Glomerular visceral epithelial cell (primary cell): ENCODE data around the gene SEMA6A.

Source experiments
- DNase-seq: peaks from one replicate; pipeline ENCODE4 v3.0.0-alpha.2; 2016; ENCODE audit errors: extremely low spot score

The SEMA6A gene

DNA sequence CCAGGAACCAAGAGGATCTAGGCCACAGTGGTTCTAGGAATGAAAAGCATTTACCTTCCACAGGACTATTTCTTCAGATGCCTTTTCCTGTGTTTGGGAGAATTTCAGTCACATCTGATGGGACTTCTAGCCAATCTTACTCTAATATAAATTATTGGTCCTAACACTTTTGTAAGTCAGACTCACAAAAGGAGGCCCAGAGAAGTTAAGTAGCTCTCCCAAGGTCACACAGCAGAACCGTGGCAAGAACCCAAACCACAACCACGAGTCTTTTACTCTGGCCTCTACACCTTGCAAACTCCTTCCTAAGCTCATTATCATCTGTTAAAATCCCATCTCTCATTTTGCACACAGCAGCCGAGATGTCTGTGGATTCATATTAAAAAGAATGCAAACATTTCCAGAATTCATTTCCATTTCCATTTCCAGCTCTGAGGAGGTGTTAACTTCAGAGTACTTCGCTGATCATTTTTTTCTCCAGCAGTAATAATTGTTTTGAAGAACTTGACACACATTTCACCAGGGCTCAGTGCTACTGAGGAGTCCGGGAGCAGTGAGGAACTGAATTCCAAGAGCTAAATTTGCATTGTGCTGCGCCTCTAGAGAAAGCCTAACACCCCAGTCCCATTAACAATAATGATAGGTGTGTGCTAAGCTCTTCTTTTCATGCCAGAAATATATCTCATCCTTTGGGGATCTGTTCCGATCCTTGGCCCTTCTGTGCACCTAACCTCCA is 168.1 kb downstream of the SEMA6A start:
- no peak for DNase-seq

DNA sequence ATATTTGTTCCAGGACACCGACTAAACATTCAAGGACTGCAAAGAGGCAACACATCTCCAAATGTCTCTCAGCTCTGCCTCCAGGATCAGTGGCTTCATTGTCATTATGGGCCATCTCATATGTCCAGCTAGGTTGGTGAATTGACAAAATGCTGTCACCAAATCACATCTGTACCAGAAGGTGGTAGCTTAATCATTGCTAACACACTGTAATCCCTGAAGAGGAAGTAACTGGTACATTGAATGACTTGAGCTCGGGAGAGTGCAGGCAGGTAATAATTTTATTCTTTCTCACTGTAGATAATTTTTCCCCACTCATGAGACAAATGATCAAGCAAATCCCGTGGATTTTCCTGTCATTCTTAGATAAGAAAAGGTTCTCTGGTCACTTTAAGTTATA is 169.8 kb downstream of the SEMA6A start:
- no peak for DNase-seq

DNA sequence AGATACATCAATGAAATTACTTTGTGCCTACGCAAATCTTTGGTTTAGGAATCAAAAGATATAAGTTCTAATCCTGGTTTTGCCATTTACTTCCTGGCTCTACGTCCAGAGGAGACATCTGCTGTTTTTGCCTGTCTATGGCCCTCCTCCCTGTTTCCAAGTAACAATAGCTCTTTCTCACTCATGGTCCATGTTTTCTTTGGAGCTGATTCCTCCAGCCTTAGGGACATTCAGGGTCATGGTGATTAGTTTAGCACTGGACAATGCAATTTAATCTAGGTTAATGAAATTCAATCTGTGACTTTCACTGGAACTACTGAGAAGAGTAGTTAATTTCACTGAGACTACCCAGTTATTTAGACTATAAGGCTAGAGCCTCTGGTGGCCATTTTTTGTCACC is 170.6 kb downstream of the SEMA6A start:
- no peak for DNase-seq

DNA sequence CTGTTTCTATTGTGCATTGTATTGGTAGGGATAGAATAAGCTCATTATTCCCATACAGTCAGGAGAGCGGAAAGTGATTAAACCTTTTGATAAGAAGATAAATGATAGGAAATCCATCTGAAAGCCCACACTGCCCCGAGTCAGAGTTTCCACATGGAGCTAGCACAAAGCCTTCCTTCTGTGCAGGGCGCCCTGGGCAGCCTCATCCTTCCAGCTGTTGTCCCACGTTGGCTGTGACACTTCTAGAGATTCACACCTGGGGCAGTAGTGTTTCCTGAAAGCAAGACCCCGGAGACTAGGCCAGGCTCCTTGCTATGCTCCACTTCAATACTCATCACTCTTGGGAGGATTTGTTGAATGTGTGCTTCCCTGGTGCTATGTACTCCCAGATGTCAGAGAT is 172.4 kb downstream of the SEMA6A start:
- no peak for DNase-seq

DNA sequence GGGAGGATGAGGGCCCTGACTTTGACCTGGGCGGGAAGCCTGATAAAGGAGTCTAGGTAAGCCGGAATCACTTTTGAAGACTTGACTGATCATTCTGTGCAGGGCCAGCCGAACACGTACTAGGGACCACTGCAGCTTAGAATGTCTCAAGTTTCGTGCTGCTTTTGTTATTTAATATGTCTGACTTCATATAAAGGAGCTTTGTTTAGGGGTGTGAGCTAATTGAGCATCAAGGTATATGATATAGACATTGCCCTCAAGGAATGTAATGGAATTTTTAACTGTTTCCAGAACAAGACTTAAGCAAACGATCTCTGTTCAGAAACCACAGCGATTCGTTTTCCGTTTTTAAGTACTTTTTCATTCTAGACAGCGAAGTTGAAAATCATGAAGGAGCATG is 173.0 kb downstream of the SEMA6A start:
- no peak for DNase-seq

DNA sequence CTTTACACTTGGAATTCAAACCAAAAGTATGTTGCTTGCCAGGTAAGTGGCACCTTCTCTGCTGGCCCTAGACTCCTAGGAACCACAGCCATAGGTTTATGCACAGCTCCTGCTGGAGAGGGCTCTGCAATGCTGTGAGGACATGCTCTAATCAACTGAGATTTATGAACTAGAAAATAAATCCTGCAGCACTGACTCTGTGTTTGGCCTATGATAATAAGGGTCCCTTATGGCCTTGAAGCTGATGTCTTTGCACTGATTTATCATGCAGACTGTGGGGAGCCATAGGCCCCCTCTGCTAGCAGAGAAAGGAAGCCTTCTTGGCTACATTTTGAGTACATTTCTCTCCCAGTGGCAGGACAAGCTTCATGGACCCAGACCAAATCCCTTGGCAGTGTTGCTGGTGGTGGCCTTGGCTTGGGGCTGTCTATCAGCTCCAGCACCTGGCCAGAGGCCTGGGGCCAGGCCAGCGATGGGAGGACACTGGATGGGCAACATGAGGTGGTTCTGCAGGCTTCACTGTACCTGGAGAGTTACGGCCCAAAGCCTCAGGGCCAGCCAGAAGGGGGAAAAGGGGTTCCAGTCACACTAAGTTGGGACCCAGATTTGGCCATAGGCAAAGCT is 178.0 kb downstream of the SEMA6A start:
- DNase-seq, result no peak

DNA sequence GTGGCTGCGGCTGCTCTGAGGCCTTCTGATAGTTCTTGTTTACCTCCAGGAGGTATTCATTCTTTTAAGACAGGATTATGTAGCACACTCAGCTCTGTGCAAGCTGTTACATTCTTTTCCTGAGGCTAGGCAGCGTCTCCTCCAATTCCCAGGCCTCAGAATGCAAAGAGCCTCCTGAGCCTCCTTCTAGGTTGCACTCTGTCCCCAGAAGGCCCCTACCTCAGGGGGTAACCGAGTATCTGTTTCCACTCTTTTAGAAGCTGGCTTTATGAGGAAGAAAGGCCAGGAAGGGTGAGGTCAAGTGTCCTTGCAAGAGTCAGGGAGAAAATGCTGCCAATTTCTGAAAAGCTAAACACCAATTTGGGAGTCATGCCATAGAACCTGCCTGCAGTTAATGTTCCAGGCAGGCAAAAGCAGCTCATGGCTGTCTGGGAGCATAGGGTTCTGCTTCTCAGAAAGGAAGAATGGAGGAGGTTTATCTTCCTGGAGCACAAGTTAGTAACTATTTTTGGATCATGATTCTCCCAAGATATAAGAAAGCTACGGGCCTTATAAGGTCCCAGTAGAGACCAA is 178.9 kb downstream of the SEMA6A start:
- no peak for DNase-seq

DNA sequence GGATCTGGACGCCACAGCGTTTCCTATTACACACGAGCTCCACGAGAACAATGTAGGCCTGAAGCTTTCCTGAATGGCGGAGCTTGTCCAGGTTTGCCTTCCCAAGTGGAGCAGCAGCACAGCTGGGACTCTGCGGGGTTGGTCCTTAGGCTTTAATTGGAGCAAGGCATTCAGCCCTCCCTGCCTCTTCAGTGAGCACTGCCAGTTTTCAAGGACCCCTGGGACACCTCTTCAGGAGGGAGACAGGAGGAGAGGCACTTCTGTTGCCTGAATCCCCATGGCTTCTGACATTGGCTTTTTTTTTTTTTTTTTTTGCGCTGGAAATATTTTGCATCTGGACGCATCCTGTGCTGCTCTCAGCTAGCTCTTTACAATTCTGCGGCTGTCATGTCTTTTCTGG is 179.4 kb downstream of the SEMA6A start:
- DNase-seq, result no peak

DNA sequence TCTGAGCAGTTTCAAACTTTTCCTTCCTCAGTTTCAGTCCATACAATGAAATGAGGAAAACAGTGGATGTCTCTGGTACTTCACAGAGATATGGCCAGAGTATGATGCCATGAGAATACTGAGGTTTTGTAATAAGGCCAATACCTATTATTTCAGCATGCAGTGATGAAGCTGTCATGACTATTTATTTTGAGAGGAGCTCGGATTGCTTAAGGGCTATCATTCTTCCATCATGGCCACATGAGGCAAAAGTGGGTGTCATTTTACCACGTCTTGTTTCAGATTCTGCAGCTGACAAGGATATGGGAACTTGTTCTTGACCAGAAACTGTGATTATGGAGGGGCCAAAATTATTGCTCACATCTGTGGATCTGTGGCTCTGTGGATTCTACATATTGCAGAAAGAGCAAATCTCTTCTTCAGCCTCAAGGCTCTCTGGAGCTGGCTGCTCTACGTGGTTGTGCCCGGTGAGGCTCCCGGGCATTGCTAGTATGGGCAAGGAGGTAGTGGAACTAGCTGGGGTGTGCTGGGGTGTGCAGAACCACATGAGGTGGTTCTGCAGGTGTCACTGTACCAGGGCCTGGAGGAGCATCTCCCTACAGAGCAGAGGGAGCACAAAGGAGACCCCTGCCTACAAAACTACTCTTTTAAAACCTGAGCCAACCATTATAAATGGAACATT is 180.3 kb downstream of the SEMA6A start:
- no peak for DNase-seq
